ENCODE measurements around the gene STAT3.
"Not testable (repeated sequence)": the region's sequence is repeated elsewhere in the genome, so short reads cannot be mapped to it uniquely, and the experiment has no call there.

STAT3 gene

DNA sequence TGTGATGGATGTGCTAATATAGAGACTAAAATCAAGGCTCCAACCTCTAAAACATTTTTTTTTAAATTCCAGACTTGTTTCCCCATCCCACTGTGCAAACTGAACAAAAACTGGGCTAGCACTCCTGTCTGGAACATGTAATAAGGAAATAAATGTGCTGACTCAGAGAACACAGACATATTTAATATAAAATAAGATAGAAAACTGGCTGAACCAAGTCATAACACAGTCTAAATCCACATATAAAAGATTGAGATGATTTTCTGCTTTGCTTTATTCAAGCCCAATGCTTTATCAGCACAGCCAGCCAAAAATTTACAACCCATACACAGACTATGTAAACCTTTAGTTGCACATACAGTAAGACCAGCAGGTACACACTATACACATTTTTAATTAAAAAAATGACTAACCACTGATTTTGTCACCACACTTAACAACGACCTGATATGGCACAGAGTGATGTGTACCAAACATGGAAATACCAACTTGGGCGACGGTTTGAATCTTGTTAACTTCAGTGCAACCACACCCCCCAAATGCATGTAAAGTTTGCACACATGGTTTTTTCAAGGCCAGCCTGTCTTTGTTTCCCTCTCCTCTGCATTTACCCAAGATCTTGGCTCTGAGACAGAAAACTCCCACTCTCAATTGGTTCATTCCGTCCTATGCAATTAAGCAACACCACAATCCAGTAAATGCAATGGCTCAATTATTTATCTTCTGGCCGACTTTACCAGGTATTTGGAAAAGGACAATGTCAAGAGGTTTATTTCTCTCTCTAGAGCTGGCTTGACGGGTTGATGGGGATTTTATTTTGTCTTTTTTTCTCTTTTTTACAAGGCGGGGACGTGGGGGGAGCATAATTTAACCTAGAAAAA lies 1.2 kb downstream of the STAT3 start:
- DNase-seq (ENCODE audit: low read depth in 2 of 2) = no peak

DNA sequence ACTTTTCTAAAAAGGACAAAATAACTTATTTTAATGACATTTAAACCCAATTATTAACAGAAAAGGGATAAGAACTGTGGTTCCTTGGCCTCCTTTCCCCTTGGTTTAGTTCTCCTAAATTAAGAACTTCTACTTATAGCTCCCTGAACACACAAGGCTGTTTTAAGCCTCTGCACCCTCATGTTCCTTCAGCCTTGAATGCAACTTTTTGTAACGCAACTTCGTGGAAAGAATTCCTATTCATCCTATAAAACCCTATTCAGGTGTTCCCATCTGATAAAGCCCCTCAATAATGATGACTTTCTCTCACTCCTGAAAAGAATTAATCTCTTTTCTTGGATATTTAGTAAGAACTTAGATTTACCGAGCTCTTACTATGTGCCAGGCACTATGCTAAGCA lies 6.3 kb downstream of the STAT3 start:
- no peak for DNase-seq (ENCODE audit: low read depth in 2 of 2)

DNA sequence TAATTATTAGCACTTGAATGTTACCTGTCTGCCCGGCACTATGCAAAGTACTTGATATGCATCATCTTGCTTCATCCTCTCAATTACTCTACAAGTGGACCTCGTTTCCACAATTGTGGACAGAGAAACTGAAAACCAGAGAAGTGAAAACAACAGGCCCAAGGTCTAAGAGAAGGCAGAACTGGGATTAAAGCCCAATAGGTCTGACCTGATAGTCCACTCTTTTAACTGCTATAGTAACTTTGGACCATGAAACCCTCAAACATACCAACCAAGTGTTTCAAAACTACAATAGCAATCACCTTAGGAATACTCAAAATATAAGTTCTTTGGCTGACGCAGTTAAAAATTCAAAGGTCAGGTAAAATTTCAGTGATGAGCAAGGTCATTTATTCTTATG lies 7.3 kb downstream of the STAT3 start:
- DNase-seq (ENCODE audit: low read depth in 2 of 2) = no peak

DNA sequence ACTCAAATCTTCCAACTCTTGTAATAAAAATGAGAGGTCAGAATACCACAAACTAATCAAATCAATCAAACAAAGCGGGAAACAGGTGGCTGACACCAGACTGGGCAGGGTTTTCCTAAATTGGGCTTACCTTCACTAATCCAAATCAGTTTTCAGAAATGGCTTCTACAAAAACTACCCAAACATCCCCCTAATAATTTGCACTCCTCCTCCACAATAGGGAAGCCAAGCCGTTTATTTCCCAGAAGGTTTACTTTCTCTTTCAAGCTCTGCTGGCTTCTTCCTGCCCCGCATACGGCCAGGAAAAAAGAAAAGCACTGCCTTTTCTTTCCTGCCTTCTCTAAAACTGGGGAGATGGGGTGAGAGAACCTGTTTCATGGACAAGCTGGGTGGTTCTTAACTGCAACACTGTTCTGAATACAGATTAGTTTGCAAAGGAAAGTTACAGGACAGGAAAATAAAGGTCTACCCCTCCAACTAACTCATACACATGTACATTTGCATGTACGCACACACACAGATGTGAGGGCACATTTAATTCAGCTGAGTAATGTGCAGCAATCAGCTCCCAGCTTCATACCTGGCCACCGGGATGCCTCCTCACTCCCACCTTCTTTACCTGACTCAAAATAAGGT lies 9.2 kb downstream of the STAT3 start:
- no peak for DNase-seq (ENCODE audit: low read depth in 2 of 2)

DNA sequence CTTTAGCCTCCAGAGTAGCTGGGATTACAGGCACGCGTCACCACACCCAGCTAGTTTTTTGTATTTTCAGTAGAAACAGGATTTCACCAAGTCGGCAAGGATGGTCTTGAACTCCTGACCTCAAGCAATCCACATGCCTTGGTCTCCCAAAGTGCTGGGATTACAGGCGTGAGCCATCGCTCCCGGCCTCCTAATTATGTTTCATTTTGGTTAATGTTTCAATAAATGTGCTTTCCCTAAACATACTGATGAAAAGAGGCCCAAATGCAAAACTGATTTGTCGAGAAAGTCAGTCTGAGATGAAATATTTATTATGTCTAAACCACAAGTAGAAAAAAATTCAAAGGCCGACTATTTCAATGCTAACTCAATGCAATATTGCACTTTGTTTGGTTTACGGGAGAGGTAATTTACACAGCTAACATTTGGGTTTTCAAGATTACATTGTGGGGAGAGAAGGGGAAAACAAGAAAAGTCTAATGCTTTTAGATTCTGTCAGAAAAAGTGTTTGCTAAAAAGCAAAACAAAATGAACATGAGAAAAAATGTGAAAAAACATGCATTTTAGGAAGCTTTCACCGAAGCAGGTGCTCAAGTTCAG lies 9.8 kb downstream of the STAT3 start:
- DNase-seq (ENCODE audit: low read depth in 2 of 2) = no peak

DNA sequence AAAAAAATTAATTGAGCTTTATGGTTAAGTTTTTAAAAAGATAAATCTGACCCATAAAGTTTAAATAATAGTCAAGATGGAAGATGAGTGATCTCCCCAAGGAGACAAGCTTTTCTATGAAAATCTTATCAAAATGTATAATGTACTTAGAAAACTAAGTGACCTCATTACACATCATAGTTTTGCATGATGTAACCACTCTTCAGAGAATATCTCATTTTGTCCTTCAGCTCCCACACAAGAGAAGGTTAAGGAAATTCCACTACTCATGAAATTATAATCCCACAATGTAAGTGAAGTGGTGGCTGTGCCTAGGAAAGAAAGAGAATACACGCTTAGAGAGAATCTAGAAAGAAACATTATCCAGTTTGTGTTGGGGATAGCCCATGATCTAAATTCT lies 14.3 kb downstream of the STAT3 start:
- no peak for DNase-seq (ENCODE audit: low read depth in 2 of 2)

DNA sequence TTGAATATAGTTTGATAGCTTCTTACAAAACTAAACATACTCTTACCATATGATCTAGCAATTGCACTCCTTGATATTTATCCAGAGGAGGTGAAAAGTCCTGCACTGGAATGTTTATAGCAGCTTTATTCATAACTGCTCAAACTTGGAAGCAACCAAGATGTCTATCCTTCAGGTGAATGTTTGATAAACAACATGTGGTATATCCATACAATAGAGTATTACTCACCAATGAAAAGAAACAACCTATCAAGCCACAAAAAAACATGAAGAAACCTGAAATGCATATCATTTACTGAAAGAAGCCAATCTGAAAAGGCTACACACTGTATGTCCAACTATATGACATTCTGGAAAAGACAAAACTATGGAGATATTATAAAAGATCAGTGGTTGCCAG lies 16.1 kb downstream of the STAT3 start:
- DNase-seq (ENCODE audit: low read depth in 2 of 2) = no peak

DNA sequence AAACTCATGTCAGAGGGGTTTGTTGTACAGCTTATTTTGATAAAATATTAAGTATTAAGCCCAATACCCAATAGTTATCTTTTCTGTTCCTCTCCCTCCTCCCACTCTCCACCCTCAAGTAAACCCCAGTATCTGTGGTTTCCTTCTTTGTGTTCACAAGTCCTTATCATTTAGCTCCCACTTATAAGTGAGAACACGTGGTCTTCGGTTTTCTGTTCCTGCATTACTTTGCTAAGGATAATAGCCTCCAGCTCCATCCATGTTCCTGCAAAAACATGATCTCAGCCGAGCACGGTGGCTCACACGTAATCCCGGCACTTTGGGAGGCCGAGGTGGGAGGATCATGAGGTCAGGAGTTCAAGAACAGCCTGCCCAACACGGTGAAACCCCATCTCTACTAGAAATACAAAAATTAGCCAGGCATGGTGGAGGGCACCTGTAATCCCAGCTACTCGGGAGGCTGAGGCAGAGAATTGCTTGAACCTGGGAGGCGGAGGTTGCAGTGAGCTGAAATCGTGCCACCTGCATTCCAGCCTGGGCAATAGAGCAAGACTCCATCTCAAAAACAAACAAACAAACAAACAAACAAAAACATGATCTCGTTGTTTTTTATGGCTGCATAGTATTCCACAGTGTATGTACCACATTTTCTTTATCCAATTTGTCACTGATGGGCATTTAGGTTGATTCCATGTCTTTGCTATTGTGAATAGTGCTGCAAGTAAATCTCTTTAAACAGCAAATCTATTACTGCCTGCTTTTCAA lies 19.3 kb downstream of the STAT3 start:
- DNase-seq (ENCODE audit: low read depth in 2 of 2) = not testable (repeated sequence)

DNA sequence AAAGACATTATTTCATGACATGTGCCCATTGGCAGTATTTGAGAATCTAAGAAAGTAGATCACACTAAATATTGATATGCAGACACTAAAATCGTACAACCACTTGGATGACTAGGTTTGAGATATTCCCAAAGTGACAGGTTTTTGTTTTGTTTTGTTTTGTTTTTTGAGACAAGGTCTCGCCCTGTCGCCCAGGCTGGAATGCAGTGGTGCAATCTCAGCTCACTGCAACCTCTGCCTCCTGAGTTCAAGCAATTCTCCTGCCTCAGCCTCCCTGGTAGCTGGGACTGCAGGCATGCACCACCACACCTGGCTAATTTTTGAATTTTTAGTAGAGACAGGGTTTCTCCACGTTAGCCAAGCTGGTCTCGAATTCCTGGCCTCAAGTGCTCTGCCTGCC lies 19.9 kb downstream of the STAT3 start:
- not testable (repeated sequence) for DNase-seq (ENCODE audit: low read depth in 2 of 2)

DNA sequence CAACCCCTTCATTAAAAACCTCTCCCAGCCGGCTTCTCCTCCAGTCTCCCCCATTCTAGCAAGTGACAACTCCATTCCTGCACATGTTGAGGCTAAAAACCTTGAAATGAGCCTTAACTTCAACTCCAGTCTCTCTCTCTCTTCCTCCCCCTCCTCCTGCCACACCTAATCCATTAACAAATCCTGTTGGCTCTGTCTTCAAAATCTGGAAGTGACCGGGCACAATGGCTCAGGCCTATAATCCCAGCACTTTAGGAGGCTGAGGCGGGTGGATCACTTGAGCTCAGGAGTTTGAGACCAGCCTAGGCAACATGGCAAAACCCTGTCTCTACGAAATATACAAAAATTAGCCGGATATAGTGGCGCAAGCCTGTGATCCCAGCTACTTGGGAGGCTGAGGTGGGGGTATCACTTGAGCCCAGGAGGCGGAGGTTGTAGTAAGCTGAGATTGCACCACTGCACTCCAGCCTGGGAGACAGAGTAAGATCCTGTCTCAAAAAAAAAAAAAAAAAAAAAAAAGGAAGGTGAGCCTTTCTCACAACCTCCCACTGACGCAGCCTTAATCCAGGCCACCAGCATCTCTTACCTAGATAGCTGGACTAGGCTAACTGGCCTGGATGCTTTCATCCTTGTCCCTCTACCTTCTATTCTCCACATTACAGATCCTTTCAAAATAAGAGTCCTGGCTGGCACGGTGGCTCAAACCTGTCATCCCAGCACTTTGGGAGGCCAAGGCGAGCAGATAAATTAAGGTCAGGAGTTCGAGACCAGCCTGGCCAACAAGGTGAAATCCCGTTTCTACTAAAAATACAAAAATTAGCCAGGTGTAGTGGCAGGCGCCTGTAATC lies 21.8 kb downstream of the STAT3 start:
- not testable (repeated sequence) for DNase-seq (ENCODE audit: low read depth in 2 of 2)

DNA sequence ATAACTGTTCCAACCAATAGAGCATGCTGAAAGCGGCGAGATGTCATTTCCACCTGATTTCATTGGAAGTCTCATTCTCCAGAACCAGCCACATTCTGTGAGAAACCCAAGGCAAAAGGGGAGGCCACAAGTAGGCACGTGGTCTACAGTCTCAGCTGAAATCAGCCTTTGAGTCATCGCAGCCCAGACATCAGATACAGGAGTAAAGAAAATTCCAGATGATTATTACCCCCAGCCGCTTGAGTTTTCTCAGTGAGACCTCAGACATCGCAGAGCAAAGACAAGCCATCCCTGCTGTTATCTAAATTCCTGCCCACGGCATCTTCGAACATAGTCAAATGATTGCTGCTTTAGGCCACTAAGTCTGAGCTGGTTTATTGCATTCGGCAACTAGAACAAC lies 23.1 kb downstream of the STAT3 start:
- no peak for DNase-seq (ENCODE audit: low read depth in 2 of 2)

DNA sequence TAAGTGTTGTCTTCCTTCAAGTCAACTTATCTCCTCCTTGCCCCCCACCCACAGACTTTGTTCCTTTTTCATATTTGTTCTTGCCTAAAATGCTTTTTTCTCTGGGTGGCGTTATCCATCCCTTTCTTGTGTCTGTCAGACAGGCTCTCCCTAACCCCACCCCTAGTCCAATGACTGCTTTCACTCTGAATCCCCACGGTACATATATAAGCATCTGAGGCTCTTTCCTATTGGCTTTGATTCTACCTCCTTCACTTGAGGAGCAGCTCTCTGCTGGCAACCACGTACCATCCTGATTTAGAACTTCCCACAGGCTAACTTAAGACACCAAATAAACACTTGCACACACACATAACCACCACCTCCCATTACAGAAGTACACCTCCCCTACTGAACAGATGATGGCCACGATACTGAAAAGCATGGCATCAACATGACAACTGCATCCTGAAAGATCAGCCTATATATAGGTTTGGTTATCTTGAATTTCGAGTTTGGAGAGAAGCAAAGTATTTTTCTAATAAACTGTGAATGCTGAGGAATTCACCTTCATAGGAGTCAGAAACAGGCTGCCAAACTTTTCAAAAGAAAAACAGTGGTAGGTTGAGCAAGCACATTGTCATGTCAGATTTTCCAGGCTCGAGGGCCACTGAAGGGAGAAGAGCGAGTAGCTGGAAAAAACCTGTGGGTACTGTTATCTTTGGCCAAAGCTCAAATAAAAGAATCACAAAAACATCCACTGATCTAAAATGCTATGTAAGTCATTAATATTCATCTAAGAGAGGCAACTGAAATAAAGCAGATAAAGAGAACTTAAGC lies 24.3 kb downstream of the STAT3 start:
- no peak for DNase-seq (ENCODE audit: low read depth in 2 of 2)

DNA sequence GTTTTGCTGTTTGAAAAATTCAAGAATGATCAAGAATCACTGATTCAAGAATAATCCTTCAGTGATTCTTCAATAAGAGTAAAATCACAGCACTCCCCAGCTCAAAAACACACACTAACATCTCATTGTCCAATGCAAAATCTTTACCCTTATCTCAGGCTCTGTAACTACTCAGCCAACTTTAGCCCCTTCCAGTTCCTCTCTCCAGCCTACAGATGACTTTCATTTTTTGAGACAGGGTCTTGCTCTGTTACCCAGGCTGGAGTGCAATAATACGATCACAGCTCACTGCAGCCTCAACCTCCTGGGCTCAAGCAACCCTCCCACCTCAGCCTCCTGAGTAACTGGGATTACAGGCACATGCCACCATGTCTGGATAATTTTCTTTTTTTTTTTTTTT lies 25.0 kb downstream of the STAT3 start:
- no peak for DNase-seq (ENCODE audit: low read depth in 2 of 2)

DNA sequence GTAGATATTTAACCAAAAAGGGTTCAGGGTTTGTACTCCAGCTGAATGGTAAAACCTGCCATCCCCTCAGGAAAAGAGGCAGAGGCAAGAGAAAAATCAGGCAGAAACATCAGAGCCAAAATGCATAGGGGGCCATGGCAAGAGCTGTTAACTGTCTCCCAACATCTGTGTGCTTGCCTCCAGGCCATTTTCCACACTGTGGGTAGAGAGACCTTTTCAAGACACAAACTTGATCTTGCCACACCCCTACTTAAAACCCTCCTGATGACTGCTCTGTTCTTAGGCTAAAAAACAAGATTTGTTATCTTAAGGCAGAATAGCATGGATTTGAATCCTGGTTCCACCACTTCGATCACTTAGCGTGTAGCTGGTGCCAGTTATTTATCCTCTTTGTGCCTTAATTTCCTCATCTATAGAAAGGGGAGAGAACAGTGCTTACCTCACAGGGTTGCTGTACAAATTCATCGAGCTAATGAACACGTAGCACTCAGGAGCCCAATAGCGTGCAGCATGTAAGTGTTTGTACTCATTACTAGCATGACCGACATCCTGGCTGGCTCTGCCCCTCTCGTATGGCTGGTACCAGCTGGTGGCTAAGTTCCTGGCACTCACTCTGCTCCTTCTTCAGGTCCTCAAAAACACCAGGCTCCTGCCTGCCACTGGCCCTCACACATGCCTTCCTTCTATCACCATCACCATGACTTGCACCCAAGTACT lies 25.8 kb downstream of the STAT3 start:
- DNase-seq (ENCODE audit: low read depth in 2 of 2) = no peak

DNA sequence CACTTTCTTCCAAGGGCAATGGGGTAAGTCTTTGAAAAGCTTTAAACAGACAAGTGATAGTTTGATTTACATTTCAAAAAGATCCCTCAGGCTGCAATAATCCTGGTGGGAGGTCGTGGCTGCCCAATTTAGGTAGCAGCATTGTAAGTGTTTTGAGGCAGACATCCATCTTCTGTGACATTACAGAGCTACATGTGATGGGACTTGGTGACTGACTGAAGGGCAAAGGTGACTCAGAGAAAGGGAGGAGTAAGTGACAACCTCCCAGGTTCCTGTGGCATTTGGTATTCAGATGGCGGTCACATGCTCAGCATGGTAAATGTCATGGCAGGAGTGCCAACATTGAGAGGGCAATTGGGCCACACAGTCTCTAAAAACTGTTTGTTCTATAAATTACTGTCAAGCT lies 26.5 kb downstream of the STAT3 start:
- DNase-seq (ENCODE audit: low read depth in 2 of 2) = peak in 1 of 2 donors; percentile 18

DNA sequence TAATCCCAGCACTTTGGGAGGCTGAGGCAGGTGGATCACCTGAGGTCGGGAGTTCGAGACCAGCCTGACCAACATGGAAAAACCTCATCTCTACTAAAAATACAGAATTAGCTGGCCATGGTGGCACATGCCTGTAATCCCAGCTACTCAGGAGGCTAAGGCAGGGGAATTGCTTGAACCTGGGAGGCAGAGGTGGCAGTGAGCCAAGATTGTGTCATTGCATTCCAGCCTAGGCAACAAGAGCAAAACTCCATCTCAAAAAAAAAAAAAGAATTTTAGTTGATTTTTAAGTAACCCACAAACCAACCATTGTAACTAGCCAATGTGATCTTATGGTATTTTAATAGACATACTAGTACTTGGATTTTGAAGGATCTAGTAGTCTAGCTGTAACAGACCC lies 27.9 kb downstream of the STAT3 start:
- not testable (repeated sequence) for DNase-seq (ENCODE audit: low read depth in 2 of 2)

DNA sequence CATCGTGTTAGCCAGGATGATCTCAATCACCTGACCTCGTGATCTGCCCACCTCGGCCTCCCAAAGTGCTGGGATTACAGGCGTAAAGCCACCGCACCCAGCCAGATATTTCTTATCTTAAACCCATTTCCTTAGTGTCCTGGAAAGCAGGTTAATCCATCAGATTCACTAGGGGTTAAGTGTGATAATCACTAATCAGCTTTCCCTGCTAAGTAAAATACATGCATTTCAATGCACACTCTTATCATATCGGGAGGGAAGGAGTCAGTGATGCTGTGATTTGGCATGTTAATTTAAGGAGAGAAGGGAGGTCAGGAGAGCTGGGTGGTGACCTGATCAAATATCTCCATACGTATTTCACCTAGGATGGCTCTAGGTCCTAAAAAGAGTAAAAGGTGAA lies 29.1 kb downstream of the STAT3 start:
- no peak for DNase-seq (ENCODE audit: low read depth in 2 of 2)

DNA sequence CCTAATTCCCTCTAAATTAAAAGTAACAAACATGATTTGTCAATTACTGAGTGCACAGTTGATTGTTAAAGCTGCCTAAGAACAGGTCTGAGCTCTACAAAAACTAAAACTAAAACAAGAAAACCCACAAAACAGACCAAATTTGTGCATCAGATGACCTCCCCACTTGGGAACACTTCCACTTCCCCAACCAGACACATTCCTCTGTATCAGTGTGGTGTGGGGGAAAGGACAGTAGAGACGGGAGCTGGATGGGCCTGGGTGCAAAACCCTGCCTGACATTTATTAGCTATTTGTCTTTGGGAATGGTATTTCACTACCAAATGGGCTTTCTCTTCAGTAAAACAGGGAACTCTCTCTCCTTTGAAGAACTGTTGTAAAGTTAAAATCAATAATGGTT lies 29.8 kb downstream of the STAT3 start:
- DNase-seq (ENCODE audit: low read depth in 2 of 2) = no peak

DNA sequence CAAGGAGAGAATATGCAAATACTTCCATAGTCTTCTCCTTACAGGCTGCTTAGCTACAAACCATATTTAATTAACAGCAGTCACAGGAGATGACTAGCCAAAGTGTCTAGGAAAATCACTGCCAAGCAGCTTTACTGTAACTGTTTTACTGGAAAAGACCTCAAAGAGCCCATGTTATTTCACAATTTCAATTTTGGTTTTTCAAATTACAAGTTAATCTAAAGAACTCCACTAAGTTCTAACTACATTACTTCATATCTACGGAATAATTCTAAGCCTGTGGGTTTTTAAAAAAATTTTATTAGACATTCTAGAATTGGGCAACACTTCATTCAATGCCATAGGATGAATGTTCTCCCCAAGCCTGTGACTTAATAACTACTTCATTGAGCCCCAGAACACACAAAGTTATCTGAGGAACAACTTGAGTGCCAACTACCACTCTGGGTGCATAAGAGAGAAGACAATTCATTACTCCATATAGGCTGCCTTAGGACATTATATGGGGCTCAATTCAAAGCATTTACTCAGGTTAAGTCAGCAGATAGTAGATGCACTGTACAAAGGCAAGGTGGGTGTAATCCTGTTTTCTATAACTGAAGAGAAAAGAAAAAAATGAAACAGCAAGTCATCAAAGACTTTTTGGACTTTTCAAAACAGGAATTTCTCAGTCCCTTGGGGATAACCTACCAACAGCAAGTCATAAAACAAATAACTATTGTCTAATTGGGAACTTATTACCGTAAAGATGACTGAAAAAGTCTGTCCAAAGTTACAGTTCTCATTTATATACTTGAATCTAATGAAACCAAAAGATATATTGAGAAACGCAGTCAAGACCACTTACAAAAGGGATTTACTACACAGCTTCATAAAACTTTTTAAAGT lies 33.0 kb downstream of the STAT3 start:
- DNase-seq (ENCODE audit: low read depth in 2 of 2) = no peak

Data from stimulated activated CD8-positive, alpha-beta memory T cell treated with anti-CD3 and anti-CD28 coated beads, Interleukin-2, amount 100 ng/mL, for 1 hour (primary cell).